H1 (cell line): ENCODE data around the gene ZNF581. TPM values are rescaled to one million over a fixed set of nuclear protein-coding genes. Genes with fewer than 3 reads are reported as not detected.
A peak's percentile ranks its signal among the peaks of the same experiment; 100 is the strongest.

ENCODE experiments used
- CTCF ChIA-PET: fragments of 300-600 bp; sonication (Branson Sonifier 250); formaldehyde crosslinking; loops from one replicate; lab custom pipeline; 2021; ENCODE audit not compliant: partially characterized antibody; lab: Charles Lee
- POLR2A ChIA-PET: fragments of 300-600 bp; sonication (Branson Sonifier 250); formaldehyde crosslinking; loops from one replicate; lab custom pipeline; 2021; ENCODE audit warnings: inconsistent platforms; ENCODE audit not compliant: partially characterized antibody; lab: Charles Lee
- DNase-seq, 2 experiments: peaks; one replicate each; pipeline versions ENCODE4 v3.0.0 to v3.0.0-alpha.2; 2010 to 2022; ENCODE audit warnings: low spot score in 2 of 2, low read depth in 1 of 2, mixed read lengths in 1 of 2
- FAIRE-seq: peaks from 2 replicates; lab custom pipeline; 2011; peaks lifted over from hg19 to GRCh38; lab: Jason Lieb, UNC
- H2AFZ ChIP-seq: 2 replicates; pipeline ENCODE4 v1.8.1; 2012; ENCODE audit warnings: low read length, inconsistent platforms
- H2AK5ac ChIP-seq: 2 replicates; pipeline ENCODE4 v1.6.1; 2013; ENCODE audit warnings: low read depth, low read length
- H2BK120ac ChIP-seq: replicated peaks from 2 replicates; pipeline ENCODE3; 2013; ENCODE audit warnings: low read depth, low read length, inconsistent platforms
- H2BK12ac ChIP-seq: 2 replicates; pipeline ENCODE4 v1.6.1; 2013; ENCODE audit warnings: low read depth, low read length
- H2BK15ac ChIP-seq: 2 replicates; pipeline ENCODE4 v1.6.1; 2013; ENCODE audit warnings: low read length
- H2BK20ac ChIP-seq: 2 replicates; pipeline ENCODE4 v1.6.1; 2013; ENCODE audit warnings: low read length
- H2BK5ac ChIP-seq: 2 replicates; pipeline ENCODE4 v1.6.1; 2013; ENCODE audit warnings: low read depth, low read length
- H3K14ac ChIP-seq: 2 replicates; pipeline ENCODE4 v1.6.1; 2013; ENCODE audit warnings: inconsistent platforms; ENCODE audit not compliant: insufficient read length
- H3K18ac ChIP-seq: 2 replicates; pipeline ENCODE4 v1.6.1; 2013; ENCODE audit warnings: low read length; ENCODE audit errors: extremely low read depth
- H3K23ac ChIP-seq: 2 replicates; pipeline ENCODE4 v1.6.1; 2013; ENCODE audit warnings: inconsistent platforms; ENCODE audit not compliant: insufficient read length
- H3K23me2 ChIP-seq: 2 replicates; pipeline ENCODE4 v1.6.1; 2013; ENCODE audit warnings: low read depth, low read length
- H3K27ac ChIP-seq: 2 replicates; pipeline ENCODE4 v1.6.1; 2011; ENCODE audit warnings: low read depth, low read length, inconsistent platforms
- H3K27me3 ChIP-seq, 4 experiments: replicated peaks in 1 of 4; 1 replicate in 1 of 4; 2 replicates in 3 of 4; pipeline versions ENCODE4 v1.6.1 to v1.8.1; 2011 to 2013; ENCODE audit warnings: low read length in 3 of 4, mild to moderate bottlenecking in 3 of 4, inconsistent platforms in 2 of 4, mixed read lengths in 2 of 4, moderate library complexity in 1 of 4; ENCODE audit not compliant: control insufficient read depth in 3 of 4, insufficient read depth in 3 of 4; ENCODE audit errors: extremely low read depth in 1 of 4
- H3K36me3 ChIP-seq, 4 experiments: 2 replicates each; pipeline versions ENCODE4 v1.6.1 to v1.8.1; 2011 to 2013; ENCODE audit warnings: mild to moderate bottlenecking in 4 of 4, low read length in 3 of 4, moderate library complexity in 2 of 4, control low read depth in 1 of 4, inconsistent platforms in 1 of 4; ENCODE audit not compliant: insufficient read depth in 4 of 4, control insufficient read depth in 2 of 4
- H3K4ac ChIP-seq: replicated peaks from 2 replicates; pipeline ENCODE3; 2013; ENCODE audit warnings: low read length, low read depth, mixed read lengths, inconsistent platforms; ENCODE audit not compliant: insufficient read length
- H3K4me1 ChIP-seq, 4 experiments: replicated peaks in 1 of 4; 1 replicate in 1 of 4; 2 replicates in 3 of 4; pipeline versions ENCODE4 v1.6.1 to v1.8.1; 2011 to 2013; ENCODE audit warnings: low read length in 3 of 4, inconsistent platforms in 2 of 4, mixed read lengths in 1 of 4; ENCODE audit not compliant: insufficient read depth in 4 of 4, control insufficient read depth in 3 of 4
- H3K4me2 ChIP-seq, 2 experiments: 2 replicates each; pipeline versions ENCODE4 v1.6.1 to v1.8.1; 2011 to 2013; ENCODE audit warnings: low read depth in 2 of 2, low read length in 2 of 2, control low read depth in 1 of 2, inconsistent platforms in 1 of 2, mild to moderate bottlenecking in 1 of 2; ENCODE audit not compliant: insufficient read depth in 1 of 2
- H3K4me3 ChIP-seq, 4 experiments: fragments of 200-600, 300-600 bp in 1 of 4; sonication (generic), shearing (Covaris generic), sonication (Bioruptor Twin) in 1 of 4; 2 replicates each; pipeline versions ENCODE4 v1.5.1 to v1.8.1; 2011 to 2016; ENCODE audit warnings: low read length in 4 of 4, low read depth in 3 of 4, control low read depth in 2 of 4, inconsistent platforms in 2 of 4, mild to moderate bottlenecking in 2 of 4, mixed read lengths in 1 of 4, moderate library complexity in 1 of 4; ENCODE audit not compliant: insufficient read depth in 2 of 4; ENCODE audit errors: extremely low read depth in 1 of 4
- H3K56ac ChIP-seq: replicated peaks from 2 replicates; pipeline ENCODE3; 2013; ENCODE audit warnings: low read depth, mild to moderate bottlenecking, mixed read lengths, low read length, inconsistent platforms; ENCODE audit not compliant: insufficient read length
- H3K79me1 ChIP-seq: 2 replicates; pipeline ENCODE4 v1.6.1; 2013; ENCODE audit warnings: low read depth, low read length, control low read depth
- H3K79me2 ChIP-seq, 2 experiments: 2 replicates each; pipeline versions ENCODE4 v1.6.1 to v1.8.1; 2012 to 2013; ENCODE audit warnings: low read length in 2 of 2, mild to moderate bottlenecking in 2 of 2, inconsistent platforms in 1 of 2; ENCODE audit not compliant: insufficient read depth in 2 of 2, control insufficient read depth in 1 of 2
- H3K9ac ChIP-seq, 4 experiments: replicated peaks in 1 of 4; 1 replicate in 1 of 4; 2 replicates in 3 of 4; pipeline versions ENCODE4 v1.6.1 to v1.8.1; 2011 to 2013; ENCODE audit warnings: low read depth in 3 of 4, low read length in 3 of 4, control low read depth in 2 of 4, mild to moderate bottlenecking in 2 of 4, moderate library complexity in 2 of 4, inconsistent platforms in 1 of 4; ENCODE audit errors: extremely low read depth in 1 of 4
- H3K9me3 ChIP-seq, 2 experiments: 2 replicates each; pipeline versions ENCODE4 v1.6.1 to v1.8.1; 2012 to 2013; ENCODE audit warnings: mild to moderate bottlenecking in 2 of 2, moderate library complexity in 2 of 2, control low read depth in 1 of 2, inconsistent platforms in 1 of 2, low read depth in 1 of 2, low read length in 1 of 2, mixed read lengths in 1 of 2; ENCODE audit not compliant: insufficient read depth in 2 of 2
- H4K20me1 ChIP-seq, 2 experiments: replicated peaks in 1 of 2; 2 replicates each; pipeline versions ENCODE3 to v1.8.1; 2011 to 2013; ENCODE audit warnings: inconsistent platforms in 2 of 2, low read length in 2 of 2, mild to moderate bottlenecking in 1 of 2; ENCODE audit not compliant: insufficient read depth in 2 of 2, control insufficient read depth in 1 of 2
- H4K5ac ChIP-seq: 2 replicates; pipeline ENCODE4 v1.6.1; 2013; ENCODE audit warnings: low read length, low read depth, mixed read lengths, inconsistent platforms; ENCODE audit not compliant: insufficient read length
- H4K8ac ChIP-seq: 2 replicates; pipeline ENCODE4 v1.8.0; 2013; ENCODE audit warnings: mild to moderate bottlenecking, moderate library complexity, low read length, inconsistent platforms; ENCODE audit not compliant: insufficient read depth; ENCODE audit errors: extremely low read depth
- H4K91ac ChIP-seq: replicated peaks from 2 replicates; pipeline ENCODE3; 2013; ENCODE audit warnings: low read length, mixed read lengths, inconsistent platforms; ENCODE audit not compliant: insufficient read length
- CBX5 ChIP-seq: fragments of 300-800, 300-1000 bp; sonication (generic); IDR thresholded peaks from 2 replicates; pipeline ENCODE4 v1.7.1; 2016; ENCODE audit warnings: antibody characterized with exemption, low read length, low read depth
- CHD1 ChIP-seq: IDR thresholded peaks from 2 replicates; pipeline ENCODE4 v1.6.1; 2012; ENCODE audit warnings: low read depth, low read length, improper control_type of control experiment
- E2F6 ChIP-seq: IDR thresholded peaks from 2 replicates; pipeline ENCODE4 v1.6.1; 2012; ENCODE audit warnings: inconsistent platforms
- EZH2 ChIP-seq: fragments of 200-600 bp; sonication (generic); IDR thresholded peaks from 2 replicates; pipeline ENCODE4 v1.7.1; 2012; ENCODE audit warnings: low read depth, mild to moderate bottlenecking, moderate library complexity, low read length, inconsistent platforms; ENCODE audit not compliant: severe bottlenecking
- MAX ChIP-seq: IDR thresholded peaks from 2 replicates; pipeline ENCODE4 v1.6.1; 2012; ENCODE audit warnings: inconsistent platforms
- NRF1 ChIP-seq: IDR thresholded peaks from 2 replicates; pipeline ENCODE4 v1.6.1; 2011; ENCODE audit warnings: mild to moderate bottlenecking, low read depth, low read length, improper control_type of control experiment
- POLR2A ChIP-seq, 2 experiments: IDR thresholded peaks; 1 replicate in 1 of 2; 2 replicates in 1 of 2; pipeline ENCODE4 v1.6.1; 2011; ENCODE audit warnings: low read depth in 2 of 2, low read length in 2 of 2, mild to moderate bottlenecking in 2 of 2; ENCODE audit errors: control extremely low read depth in 1 of 2
- POU5F1 ChIP-seq: IDR thresholded peaks from 2 replicates; pipeline ENCODE4 v1.6.1; 2011; ENCODE audit warnings: low read depth, mild to moderate bottlenecking, low read length, moderate library complexity
- SIN3A ChIP-seq, 2 experiments: IDR thresholded peaks in 1 of 2; conservative IDR thresholded peaks in 1 of 2; 2 replicates each; pipeline ENCODE4 v1.6.1; 2011 to 2012; ENCODE audit warnings: low read length in 2 of 2, improper control_type of control experiment in 1 of 2, low read depth in 1 of 2, mild to moderate bottlenecking in 1 of 2
- SIX5 ChIP-seq: IDR thresholded peaks from 2 replicates; pipeline ENCODE4 v1.6.1; 2011; ENCODE audit warnings: mild to moderate bottlenecking, low read depth, low read length
- SP2 ChIP-seq: IDR thresholded peaks from 2 replicates; pipeline ENCODE4 v1.6.1; 2012; ENCODE audit warnings: mild to moderate bottlenecking, low read length, inconsistent platforms
- TCF12 ChIP-seq: IDR thresholded peaks from 2 replicates; pipeline ENCODE4 v1.6.1; 2011; ENCODE audit warnings: low read depth, mild to moderate bottlenecking, low read length
- ZNF274 ChIP-seq: IDR thresholded peaks from 2 replicates; pipeline ENCODE4 v1.7.0; 2012; ENCODE audit warnings: low read length, borderline replicate concordance; ENCODE audit errors: extremely low read depth
- WGBS, 2 experiments: shearing (Covaris generic) in 1 of 2; methylation state at CpG; one replicate each; pipeline versions ENCODE4 v1.1.6 to v1.1.7; 2013 to 2015; ENCODE audit warnings: low lambda C conversion rate in 2 of 2, mixed read lengths in 2 of 2, inconsistent platforms in 1 of 2, low coverage in 1 of 2, missing lambda C conversion rate in 1 of 2; ENCODE audit not compliant: insufficient replicate concordance in 2 of 2, insufficient coverage in 1 of 2, insufficient read length in 1 of 2; ENCODE audit errors: extremely low coverage in 1 of 2, missing lambda C conversion rate in 1 of 2; 5-methylcytosine and 5-hydroxymethylcytosine counted together
- polyA plus RNA-seq, 7 experiments: library from polyadenylated mRNA; depleted of rRNA in 3 of 7; stranded (reverse) in 5 of 7; unstranded in 2 of 7; fragments of >200 nt in 5 of 7; fragments of 200-250 nt in 2 of 7; gene quantifications; 1 replicate in 5 of 7; 2 replicates in 1 of 7; 4 replicates in 1 of 7; pipeline versions ENCODE4 v1.2.1 to v1.2.3, GENCODE V29; 2011 to 2013; ENCODE audit warnings: missing spikeins in 2 of 7, mixed read lengths in 2 of 7
- total RNA-seq: library from RNA; stranded (reverse); fragmentation: NEBNext Ultra II Directional; extraction: Animal tissue kit (Norgen Biotek cat#: 25700); gene quantifications from 2 replicates; pipeline ENCODE4 v1.2.1, GENCODE V29; 2021

ZNF581 gene
- total and polyA plus RNA-seq, 2 of the 8 experiments (the other 6 are each of a cell fraction or from before 2014, with no cell fraction given): 73.0 to 76.1 TPM

- Histone ChIP-seq H2BK12ac (peak overlapping the region; percentile 68; the same call in 1 of the 2 replicates), H3K23ac (no peak overlapping the region), H3K4me2 (peak overlapping the region in 1 of 2 experiments; percentile 25; a peak in 1 of 4 replicates), H4K5ac (no peak overlapping the region), H2BK20ac (peak overlapping the region; percentile 63), H4K8ac (no peak overlapping the region; the same call in 1 of the 2 replicates), H4K91ac (peak overlapping the region; percentile 25), H3K4ac (no peak overlapping the region), H3K36me3 (no peaks in the 10 kb centered on the region), H3K9ac (no peak overlapping the region), H3K4me1 (peaks cover 0 to 16% (median 12%) of the 10 kb centered on the region in 4 experiments; a peak in 6 of 7 replicates), H2BK120ac (peak overlapping the region; percentile 47), H2AFZ (no peak overlapping the region), H3K56ac (no peak overlapping the region), H2BK5ac (0 out of 2 replicates have a peak overlapping the region, but pooled peaks have one; percentile 66), H3K4me3 (no peak overlapping the region), H3K9me3 (no peaks in the 10 kb centered on the region), H3K27ac (no peak overlapping the region), H3K79me1 (peaks cover 3% of the 10 kb centered on the region), H2BK15ac (no peak overlapping the region), H3K23me2 (peaks cover 21% of the 10 kb centered on the region), H3K79me2 (peaks cover 0 to 10% of the 10 kb centered on the region in 2 experiments; a peak in 2 of 4 replicates), H3K18ac (no peak overlapping the region), H3K27me3 (no peaks in the 10 kb centered on the region), H3K14ac (no peak overlapping the region), H4K20me1 (peaks cover 2 to 12% of the 10 kb centered on the region in 2 experiments), H2AK5ac (peak overlapping the region; percentile 84)
- 90% methylated on average over 20 of the region's 21 CpGs; no CpG with 5 or more reads in 1 of the 2 experiments for WGBS, 2 experiments
- no peak for FAIRE-seq
- POLR2A ChIA-PET: interaction anchor here (1.3 to 3.6 kb wide), 4 partner anchors 10 to 21 kb away, joined by 3 to 18 read pairs (median 6); partner anchors contain the start of gene ZNF784
- CTCF ChIA-PET: interaction anchor here (1.0 to 1.4 kb wide), 2 partner anchors 14 to 126 kb away, joined by 3 read pairs; partner anchors contain the start of gene ZNF628
- TF ChIP-seq SIX5 (no peak), POU5F1 (no peak), CBX5 (no peak), CHD1 (no peak), POLR2A (IDR thresholded peaks at IDR 0.05; ENCODE audit: control extremely low read depth in 1 of 2, low read depth in 2 of 2, low read length in 2 of 2) (no peak), MAX (no peak), TCF12 (no peak), NRF1 (no peak), EZH2 (no peak), ZNF274 (no peak), SP2 (no peak), SIN3A (conservative IDR thresholded peaks at IDR 0.05 in 1 of 2, IDR thresholded peaks at IDR 0.05 in 1 of 2; ENCODE audit: low read depth in 1 of 2, low read length in 2 of 2) (no peak), E2F6 (no peak)
- DNase-seq: peak in 1 of 2 experiments; percentile 49
Observed at GRCh38 chr19:55603115-55603514, 40.3 kb upstream of the ZNF581 start.
